Activated CD4-positive, alpha-beta T cell treated with anti-CD3 and anti-CD28 coated beads, Interleukin-2, amount 10 ng/mL, durations not matched to agents 7 days and 5 days (primary cell): ENCODE results near the gene ZNF3. TPM values are rescaled to one million over a fixed set of nuclear protein-coding genes. Genes with fewer than 3 reads are reported as not detected.
A peak's percentile ranks its signal among the peaks of the same experiment; 100 is the strongest.

Experiments used
- CTCF ChIA-PET: fragments of 350-600 bp; sonication (Branson Sonifier 250); formaldehyde crosslinking; loops from one replicate; lab custom pipeline; 2021; ENCODE audit warnings: antibody characterized with exemption; lab: Charles Lee
- POLR2A ChIA-PET: fragments of 350-600 bp; sonication (Branson Sonifier 250); formaldehyde crosslinking; loops from one replicate; lab custom pipeline; 2021; ENCODE audit warnings: antibody characterized with exemption; lab: Charles Lee
- DNase-seq: peaks from one replicate; pipeline ENCODE4 v3.0.0-alpha.2; 2020
- H3K27ac Mint-ChIP-seq: one replicate; pipeline ENCODE4 v1.8.0; 2021; ENCODE audit warnings: mild to moderate bottlenecking, moderate library complexity, mixed read lengths
- H3K27me3 Mint-ChIP-seq: one replicate; pipeline ENCODE4 v1.8.0; 2021; ENCODE audit warnings: mixed read lengths
- H3K36me3 Mint-ChIP-seq: one replicate; pipeline ENCODE4 v1.8.0; 2021; ENCODE audit warnings: low read depth, mixed read lengths
- H3K4me1 Mint-ChIP-seq: one replicate; pipeline ENCODE4 v1.8.0; 2021; ENCODE audit warnings: mixed read lengths
- H3K4me3 Mint-ChIP-seq: one replicate; pipeline ENCODE4 v1.8.0; 2021; ENCODE audit warnings: mild to moderate bottlenecking, moderate library complexity, mixed read lengths
- H3K9me3 Mint-ChIP-seq: one replicate; pipeline ENCODE4 v1.8.0; 2021; ENCODE audit warnings: mixed read lengths
- total RNA-seq, 2 experiments: library from RNA; stranded (reverse); gene quantifications; one replicate each; pipeline ENCODE4 v1.2.3, GENCODE V29; 2021

Gene ZNF3
- total RNA-seq, 2 experiments from 2014 or later: 24.5 to 28.3 TPM

GRCh38 chr7:100105534-100105933, 24.0 kb upstream of the ZNF3 start:
- no peaks in the 10 kb centered on the region for H3K27me3 Mint-ChIP-seq
- H3K36me3 Mint-ChIP-seq: peaks cover 27% of the 10 kb centered on the region
- CTCF ChIA-PET: interaction anchor here (0.6 to 2.6 kb wide), 4 partner anchors 8 to 25 kb away, joined by 3 to 8 read pairs (median 4); no protein-coding TSS in a partner anchor
- no peaks in the 10 kb centered on the region for H3K9me3 Mint-ChIP-seq
- no peak for DNase-seq
- no peak overlapping the region for H3K4me3 Mint-ChIP-seq
- no peak overlapping the region for H3K27ac Mint-ChIP-seq
- POLR2A ChIA-PET: no interaction called here
- H3K4me1 Mint-ChIP-seq: peaks cover 13% of the 10 kb centered on the region

DNA sequence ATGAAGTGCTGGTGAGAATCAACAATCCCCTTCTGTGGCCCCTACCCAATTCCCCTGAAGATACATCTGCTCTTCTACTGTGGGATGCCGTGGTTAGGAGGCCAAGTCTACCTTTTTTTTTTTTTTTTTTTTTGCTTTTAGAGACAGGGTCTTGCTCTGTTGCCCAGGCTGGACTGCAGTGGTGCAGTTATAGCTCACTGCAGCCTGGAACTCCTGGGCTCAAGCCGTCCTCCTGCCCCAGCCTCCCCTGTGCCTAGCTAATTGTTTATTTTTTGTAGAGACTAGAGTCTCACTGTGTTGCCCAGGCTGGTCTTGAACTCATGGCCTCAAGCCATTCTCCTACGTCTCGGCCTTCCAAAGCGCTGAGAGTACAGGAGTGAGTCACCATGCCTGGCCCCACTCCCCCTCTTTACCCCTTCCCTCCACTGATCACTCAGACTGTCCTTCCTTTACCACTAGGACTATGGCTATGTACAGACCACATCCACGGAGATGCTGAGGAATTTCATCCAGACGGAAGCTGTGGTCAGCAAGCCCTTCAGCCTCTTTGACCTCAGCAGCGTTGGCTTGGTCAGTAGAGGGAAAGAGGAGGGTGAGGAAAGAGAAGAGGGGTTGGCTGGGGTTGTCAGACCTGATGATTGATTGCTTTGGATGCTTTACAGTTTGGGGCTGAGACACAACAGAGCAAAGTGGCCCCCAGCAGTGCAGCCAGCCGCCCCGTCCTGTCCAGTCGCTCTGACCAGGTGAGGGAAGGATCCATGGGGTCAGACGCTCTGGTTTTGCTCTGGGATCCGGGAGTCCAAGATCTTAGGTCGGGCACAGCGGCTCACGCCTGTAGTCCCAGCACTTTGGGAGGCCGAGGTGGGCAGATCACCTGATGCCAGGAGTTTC, 21.7 kb upstream of the ZNF3 start:
- H3K4me1 Mint-ChIP-seq: peaks cover 36% of the 10 kb centered on the region
- peak overlapping the region; percentile 70 for H3K27ac Mint-ChIP-seq
- H3K9me3 Mint-ChIP-seq: no peaks in the 10 kb centered on the region
- peak overlapping the region; percentile 91 for H3K4me3 Mint-ChIP-seq
- H3K27me3 Mint-ChIP-seq: no peaks in the 10 kb centered on the region
- CTCF ChIA-PET: interaction anchor here (0.6 to 3.8 kb wide), 8 partner anchors 11 to 173 kb away, joined by 3 to 26 read pairs (median 5); no protein-coding TSS in a partner anchor
- DNase-seq: no peak
- POLR2A ChIA-PET: interaction anchor here (0.6 kb wide), 1 partner anchor 711 kb away, joined by 3 read pairs; no protein-coding TSS in a partner anchor
- peaks cover 35% of the 10 kb centered on the region for H3K36me3 Mint-ChIP-seq

- H3K27ac Mint-ChIP-seq: peak within 1 kb of the TSS; percentile 93
- no peaks in the 10 kb centered on the region for H3K27me3 Mint-ChIP-seq
- H3K9me3 Mint-ChIP-seq: no peaks in the 10 kb centered on the region
- POLR2A ChIA-PET: interaction anchor here (1.6 kb wide), 1 partner anchor 11 kb away, joined by 10 read pairs; no protein-coding TSS in a partner anchor
- CTCF ChIA-PET: interaction anchor here (0.6 to 3.8 kb wide), 14 partner anchors 11 to 111 kb away, joined by 3 to 26 read pairs (median 4); partner anchors contain the start of genes COPS6, MBLAC1 and ZSCAN21
- peaks cover 46% of the 10 kb centered on the region for H3K36me3 Mint-ChIP-seq
- peak; percentile 98 for DNase-seq
- H3K4me1 Mint-ChIP-seq: peaks cover 45% of the 10 kb centered on the region
- peak within 1 kb of the TSS; percentile 91 for H3K4me3 Mint-ChIP-seq
Observed at GRCh38 chr7:100101016-100101862, 19.7 kb upstream of the ZNF3 start, which contains the start of the genes AP4M1 and MCM7. TSS of gene AP4M1 (plus strand) at chr7:100101643. CDS start at chr7:100101715, 72 bp downstream. TSS of gene MCM7 (minus strand) at chr7:100101397. CDS start at chr7:100101294, 103 bp downstream.

DNA sequence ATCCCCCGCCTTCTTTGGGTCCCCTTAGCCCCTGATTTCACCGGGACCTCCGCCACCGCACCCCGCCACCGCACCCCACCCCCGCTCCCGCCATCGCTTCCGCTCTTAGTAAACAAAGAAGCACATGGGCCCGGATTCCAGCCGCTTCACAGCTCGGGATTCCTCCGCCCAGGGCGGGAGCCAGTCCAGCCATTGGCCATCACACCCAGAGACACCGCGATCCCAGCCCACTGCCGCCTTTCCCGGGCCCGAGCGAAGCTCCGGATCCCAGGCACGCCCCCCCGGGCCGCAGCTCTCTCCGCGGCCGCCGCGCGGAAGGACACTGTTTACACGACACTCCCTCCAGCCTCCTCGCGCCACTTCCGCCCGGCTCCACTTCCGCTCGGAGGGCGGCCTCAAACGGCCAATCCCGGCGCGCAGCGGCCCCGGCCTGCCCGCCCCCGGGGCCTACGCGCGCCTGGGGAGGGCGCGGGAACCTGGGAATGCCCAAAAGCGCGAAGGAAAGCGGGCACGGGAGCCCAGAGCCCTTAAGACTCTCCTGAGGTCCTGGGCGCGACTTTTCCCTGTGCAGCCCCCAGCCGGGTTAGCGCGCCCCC, 19.0 kb upstream of the ZNF3 start:
- ChIA-PET CTCF (interaction anchor here (0.6 to 3.8 kb wide), 13 partner anchors 11 to 110 kb away, joined by 3 to 26 read pairs (median 3); partner anchors contain the start of genes COPS6, MBLAC1 and ZSCAN21), POLR2A (interaction anchor here (1.2 to 1.6 kb wide), 3 partner anchors 10 to 26 kb away, joined by 3 to 10 read pairs (median 4); partner anchors contain the start of genes COPS6 and MBLAC1)
- Mint-ChIP-seq H3K9me3 (no peaks in the 10 kb centered on the region), H3K27ac (peak overlapping the region; percentile 93), H3K4me3 (peak overlapping the region; percentile 91), H3K36me3 (peaks cover 53% of the 10 kb centered on the region), H3K27me3 (no peaks in the 10 kb centered on the region), H3K4me1 (peaks cover 48% of the 10 kb centered on the region)
- peak; percentile 87 for DNase-seq

DNA sequence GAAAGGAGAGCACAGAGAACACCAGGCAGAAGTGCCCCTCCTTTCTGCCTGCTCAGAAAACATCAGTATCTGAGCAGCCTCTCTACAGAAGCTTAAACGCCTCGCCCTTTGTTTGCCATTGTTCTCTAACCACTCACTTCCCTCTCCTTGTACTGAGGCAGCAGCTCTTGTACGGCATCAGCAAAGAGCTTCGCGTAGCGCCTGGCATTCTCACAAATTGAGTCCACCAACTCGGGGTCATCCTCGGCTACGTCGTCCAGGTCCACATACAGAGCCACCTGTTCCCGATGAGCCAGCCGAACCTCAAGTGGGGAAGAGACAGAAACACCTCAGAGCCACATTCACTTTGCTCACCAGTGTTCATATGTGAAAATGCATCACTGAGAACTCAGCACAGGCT, 17.9 kb upstream of the ZNF3 start:
- Mint-ChIP-seq H3K4me3 (peak overlapping the region; percentile 91), H3K9me3 (no peaks in the 10 kb centered on the region), H3K27ac (peak overlapping the region; percentile 93), H3K4me1 (peaks cover 48% of the 10 kb centered on the region), H3K27me3 (no peaks in the 10 kb centered on the region), H3K36me3 (peaks cover 64% of the 10 kb centered on the region)
- no peak for DNase-seq
- ChIA-PET POLR2A (interaction anchor here (1.2 to 1.3 kb wide), 2 partner anchors 11 to 27 kb away, joined by 3 to 4 read pairs; partner anchors contain the start of genes COPS6 and MBLAC1), CTCF (interaction anchor here (0.6 to 0.9 kb wide), 3 partner anchors 9 to 68 kb away, joined by 4 to 7 read pairs (median 5); no protein-coding TSS in a partner anchor)

DNA sequence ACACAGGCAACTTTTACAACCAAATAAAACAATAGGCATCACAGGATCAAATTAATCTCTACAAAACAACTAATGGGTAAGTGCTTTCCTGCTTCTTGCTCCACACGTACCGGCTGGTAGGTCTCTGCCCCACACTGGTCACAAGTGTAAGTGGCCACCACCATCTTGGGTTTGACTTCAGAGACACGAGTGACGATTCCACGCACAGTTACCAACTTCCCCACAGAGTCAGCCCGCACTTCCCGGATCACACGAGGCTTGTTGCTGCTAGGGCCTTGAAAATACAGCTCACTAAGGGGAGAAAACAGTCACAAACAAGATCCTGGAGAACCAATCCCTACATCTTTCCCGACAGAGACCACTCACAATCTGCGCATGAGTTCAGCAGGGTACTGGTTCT, 17.4 kb upstream of the ZNF3 start:
- no peak for DNase-seq
- H3K4me3 Mint-ChIP-seq: peak overlapping the region; percentile 91
- H3K36me3 Mint-ChIP-seq: peaks cover 66% of the 10 kb centered on the region
- POLR2A ChIA-PET: no interaction called here
- CTCF ChIA-PET: interaction anchor here (0.6 to 0.9 kb wide), 2 partner anchors 8 to 45 kb away, joined by 5 to 7 read pairs; no protein-coding TSS in a partner anchor
- no peaks in the 10 kb centered on the region for H3K9me3 Mint-ChIP-seq
- peak overlapping the region; percentile 78 for H3K27ac Mint-ChIP-seq
- peaks cover 48% of the 10 kb centered on the region for H3K4me1 Mint-ChIP-seq
- no peaks in the 10 kb centered on the region for H3K27me3 Mint-ChIP-seq

DNA sequence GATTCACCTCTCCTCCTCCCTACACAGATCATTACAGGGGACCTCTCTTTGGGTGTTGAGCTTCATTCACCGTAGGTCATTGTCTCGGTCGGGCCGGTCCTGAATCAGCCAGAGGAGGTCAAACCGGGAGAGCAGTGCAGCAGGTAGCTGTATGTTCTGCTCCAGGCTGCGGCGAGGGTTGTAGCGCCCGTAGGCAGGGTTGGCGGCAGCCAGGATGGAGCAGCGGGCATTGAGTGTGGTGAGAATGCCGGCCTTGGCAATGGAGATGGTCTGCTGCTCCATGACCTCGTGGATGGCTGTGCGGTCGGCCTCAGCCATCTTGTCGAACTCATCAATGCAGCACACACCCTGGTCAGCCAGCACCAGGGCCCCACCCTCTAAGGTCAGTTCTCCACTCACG, 14.2 kb upstream of the ZNF3 start:
- Mint-ChIP-seq H3K27ac (no peak overlapping the region), H3K4me1 (peaks cover 51% of the 10 kb centered on the region), H3K36me3 (peaks cover 94% of the 10 kb centered on the region), H3K27me3 (no peaks in the 10 kb centered on the region), H3K4me3 (no peak overlapping the region), H3K9me3 (no peaks in the 10 kb centered on the region)
- ChIA-PET CTCF (no interaction called here), POLR2A (no interaction called here)
- no peak for DNase-seq

DNA sequence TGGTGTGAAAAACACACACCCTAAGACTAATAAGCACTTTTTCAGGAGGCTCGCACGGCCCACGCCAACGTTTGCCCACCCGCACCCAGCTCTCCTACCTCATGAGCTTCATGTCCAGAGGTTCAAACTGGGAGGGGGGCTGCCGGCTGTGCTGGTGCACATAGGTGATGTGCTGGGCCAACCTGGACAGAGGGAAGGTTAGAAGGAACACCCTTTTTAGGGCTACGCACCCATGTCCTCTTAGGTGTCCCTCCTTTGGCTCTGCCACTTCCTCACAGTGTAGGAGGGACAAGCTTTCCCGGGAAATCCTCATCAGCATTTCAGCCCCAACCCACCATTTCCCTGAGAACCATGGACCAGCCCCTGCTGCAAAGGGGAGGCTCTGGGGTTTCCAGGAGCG, 13.8 kb upstream of the ZNF3 start:
- DNase-seq: no peak
- ChIA-PET CTCF (interaction anchor here (0.9 kb wide), 1 partner anchor 9 kb away, joined by 3 read pairs; no protein-coding TSS in a partner anchor), POLR2A (no interaction called here)
- no peak overlapping the region for H3K27ac Mint-ChIP-seq
- H3K4me1 Mint-ChIP-seq: peaks cover 52% of the 10 kb centered on the region
- H3K9me3 Mint-ChIP-seq: no peaks in the 10 kb centered on the region
- H3K4me3 Mint-ChIP-seq: no peak overlapping the region
- peaks cover 94% of the 10 kb centered on the region for H3K36me3 Mint-ChIP-seq
- no peaks in the 10 kb centered on the region for H3K27me3 Mint-ChIP-seq

DNA sequence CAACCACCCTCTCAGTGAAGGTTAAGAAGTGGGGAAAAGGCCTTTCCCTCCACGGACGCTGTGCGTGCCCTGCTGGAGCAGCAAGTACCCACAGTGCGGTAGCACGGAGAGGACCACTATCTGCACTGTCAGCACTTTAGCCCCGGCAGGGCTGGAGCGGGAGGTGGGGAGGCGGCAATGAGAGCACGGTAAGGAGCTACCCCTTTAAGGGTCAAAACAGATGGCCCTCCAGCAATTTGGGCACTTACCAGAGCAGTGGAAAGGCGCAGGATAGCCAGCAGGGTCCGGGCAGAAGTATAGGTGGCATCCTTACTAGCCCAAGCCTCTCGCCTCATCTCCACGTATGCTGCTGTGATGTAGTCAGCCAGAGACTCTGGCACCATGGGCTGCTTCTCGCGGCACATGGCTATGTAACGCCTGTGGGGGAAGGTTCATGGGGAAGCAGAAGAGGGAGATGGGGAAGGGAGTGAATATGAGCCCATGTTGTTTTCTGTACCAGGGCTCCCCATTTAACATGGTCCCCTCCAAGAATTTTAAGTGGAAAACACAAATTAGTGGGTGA, 12.5 kb upstream of the ZNF3 start:
- ChIA-PET POLR2A (no interaction called here), CTCF (interaction anchor here (1.7 kb wide), 1 partner anchor 12 kb away, joined by 5 read pairs; no protein-coding TSS in a partner anchor)
- H3K4me1 Mint-ChIP-seq: peaks cover 51% of the 10 kb centered on the region
- peaks cover 89% of the 10 kb centered on the region for H3K36me3 Mint-ChIP-seq
- no peaks in the 10 kb centered on the region for H3K9me3 Mint-ChIP-seq
- no peak overlapping the region for H3K27ac Mint-ChIP-seq
- no peak for DNase-seq
- H3K4me3 Mint-ChIP-seq: no peak overlapping the region
- no peaks in the 10 kb centered on the region for H3K27me3 Mint-ChIP-seq

- peaks cover 84% of the 10 kb centered on the region for H3K36me3 Mint-ChIP-seq
- no peak overlapping the region for H3K27ac Mint-ChIP-seq
- no peak overlapping the region for H3K4me3 Mint-ChIP-seq
- DNase-seq: no peak
- ChIA-PET POLR2A (no interaction called here), CTCF (interaction anchor here (0.6 to 1.7 kb wide), 2 partner anchors 11 to 171 kb away, joined by 3 to 5 read pairs; no protein-coding TSS in a partner anchor)
- H3K9me3 Mint-ChIP-seq: no peaks in the 10 kb centered on the region
- no peaks in the 10 kb centered on the region for H3K27me3 Mint-ChIP-seq
- H3K4me1 Mint-ChIP-seq: peaks cover 47% of the 10 kb centered on the region
Observed at GRCh38 chr7:100093498-100093897, 12.0 kb upstream of the ZNF3 start.

DNA sequence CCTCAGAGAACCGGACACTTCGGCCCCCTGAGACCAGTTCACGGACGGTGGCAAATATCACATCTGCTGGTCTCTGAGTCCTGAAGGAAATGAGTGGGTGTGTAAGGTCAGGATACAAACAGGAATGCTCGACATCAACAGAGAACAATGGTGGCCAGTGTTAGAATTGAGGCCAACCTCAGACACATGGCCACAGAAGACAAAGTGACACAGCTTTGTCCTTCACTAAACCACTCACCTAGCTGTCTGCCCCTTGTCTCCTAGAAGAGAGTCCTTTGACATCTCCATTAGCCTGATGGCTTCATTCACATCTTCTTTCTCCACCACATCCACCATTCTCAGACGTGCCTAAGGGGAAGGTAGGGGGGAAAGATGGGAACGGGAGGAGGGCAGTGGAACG, 11.5 kb upstream of the ZNF3 start:
- Mint-ChIP-seq H3K27ac (no peak overlapping the region), H3K9me3 (no peaks in the 10 kb centered on the region), H3K36me3 (peaks cover 80% of the 10 kb centered on the region), H3K4me1 (peaks cover 48% of the 10 kb centered on the region), H3K27me3 (no peaks in the 10 kb centered on the region), H3K4me3 (no peak overlapping the region)
- no peak for DNase-seq
- ChIA-PET POLR2A (no interaction called here), CTCF (interaction anchor here (0.6 to 1.7 kb wide), 2 partner anchors 11 to 170 kb away, joined by 3 to 5 read pairs; no protein-coding TSS in a partner anchor)
